NCI-H128 (cell line): ENCODE results near the gene LPP.
"Not testable (repeated sequence)": the region's sequence is repeated elsewhere in the genome, so short reads cannot be mapped to it uniquely, and the experiment has no call there.

Experiments
- DNase-seq: peaks from one replicate; lab custom pipeline; 2025; ENCODE audit not compliant: unreplicated experiment; lab: John Stamatoyannopoulos, UW

LPP gene

GRCh38 chr3:188686324-188686723 lies 532.4 kb downstream of the LPP start:
- no peak for DNase-seq

GRCh38 chr3:188687389-188687788 lies 533.4 kb downstream of the LPP start:
- DNase-seq, result no peak

- no peak for DNase-seq
These were observed 535.2 kb downstream of the LPP start for GRCh38 chr3:188689101-188689574.

- DNase-seq, result no peak
These were observed 536.1 kb downstream of the LPP start for GRCh38 chr3:188690064-188690463.

- DNase-seq, result no peak
These were observed 537.0 kb downstream of the LPP start for GRCh38 chr3:188691004-188691403.

GRCh38 chr3:188691665-188692064 lies 537.7 kb downstream of the LPP start:
- no peak for DNase-seq

- DNase-seq, result no peak
These were observed 538.7 kb downstream of the LPP start for GRCh38 chr3:188692700-188693099.

- DNase-seq, result no peak
These were observed 539.5 kb downstream of the LPP start for GRCh38 chr3:188693435-188693834.

GRCh38 chr3:188695241-188695640 lies 541.3 kb downstream of the LPP start:
- DNase-seq, result no peak

GRCh38 chr3:188697127-188697526 lies 543.2 kb downstream of the LPP start:
- no peak for DNase-seq

GRCh38 chr3:188698436-188698835 lies 544.5 kb downstream of the LPP start:
- DNase-seq, result no peak

- DNase-seq, result no peak
These were observed 546.5 kb downstream of the LPP start for GRCh38 chr3:188700501-188700900.

GRCh38 chr3:188700918-188701317 lies 547.0 kb downstream of the LPP start:
- no peak for DNase-seq

GRCh38 chr3:188701485-188701969 lies 547.6 kb downstream of the LPP start:
- no peak for DNase-seq

GRCh38 chr3:188702028-188702427 lies 548.1 kb downstream of the LPP start:
- DNase-seq, result not testable (repeated sequence)

- no peak for DNase-seq
These were observed 552.2 kb downstream of the LPP start for GRCh38 chr3:188706176-188706575.

GRCh38 chr3:188706599-188706998 lies 552.6 kb downstream of the LPP start:
- DNase-seq, result no peak

- no peak for DNase-seq
These were observed 553.7 kb downstream of the LPP start for GRCh38 chr3:188707381-188708288.

GRCh38 chr3:188711881-188712247 lies 557.9 kb downstream of the LPP start:
- no peak for DNase-seq

GRCh38 chr3:188712248-188712924 lies 558.4 kb downstream of the LPP start:
- DNase-seq, result no peak

- DNase-seq, result no peak
These were observed 559.0 kb downstream of the LPP start for GRCh38 chr3:188712991-188713390.

- DNase-seq, result no peak
These were observed 565.6 kb downstream of the LPP start for GRCh38 chr3:188719545-188719944.
